Body of pancreas (tissue), 4 donors: ENCODE measurements around the gene LAPTM5.

Source experiments
- POLR2A ChIP-seq, 3 donors: fragments of 450-650 bp; IDR thresholded peaks; one replicate each; pipeline ENCODE4 v1.6.1; 2016; ENCODE audit warnings: antibody characterized with exemption in 3 of 3, mild to moderate bottlenecking in 2 of 3
- TF ChIP-seq, protein P1 (sequence below), 7 experiments: fragments of 450-650 bp in 4 of 7; fragments of 200-600 bp in 3 of 7; sonication (generic) in 3 of 7; IDR thresholded peaks; one replicate each; pipeline ENCODE4 v1.5.1; 2016 to 2019; ENCODE audit warnings: antibody characterized with exemption in 7 of 7

DNA sequence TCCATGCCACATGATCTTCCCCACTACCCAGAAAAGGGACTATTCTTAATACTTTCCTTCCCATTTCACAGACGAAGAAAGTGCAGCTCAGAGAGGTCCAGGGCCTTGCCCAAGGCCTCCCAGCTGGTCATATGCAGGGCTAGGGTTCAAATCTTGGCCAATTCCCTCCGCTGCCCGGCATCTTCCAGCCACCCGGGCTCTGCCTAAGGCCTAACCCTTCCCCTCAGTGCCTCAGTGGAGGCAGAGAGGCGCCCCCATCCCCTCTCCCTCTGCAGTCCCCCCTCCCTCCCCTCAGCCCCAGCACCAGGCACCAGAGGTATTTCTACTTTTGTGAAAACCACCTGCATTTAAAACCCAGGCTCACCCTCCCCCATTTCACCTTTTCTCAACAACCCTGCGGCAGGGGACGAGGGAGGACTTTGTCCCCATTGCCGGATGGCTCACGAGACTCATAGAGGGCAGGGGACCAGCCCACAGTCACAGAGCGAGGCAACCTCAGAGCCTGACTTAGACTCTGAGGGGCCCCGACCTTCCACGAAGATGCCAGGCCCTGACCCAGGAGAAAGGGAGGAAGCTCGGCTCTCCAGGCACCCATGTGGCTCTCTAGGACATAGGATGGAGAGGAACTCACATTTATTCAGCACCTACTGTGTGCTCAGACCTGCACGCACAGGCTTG, 12.3 kb downstream of the LAPTM5 start:
- TF ChIP-seq, protein P1, sequence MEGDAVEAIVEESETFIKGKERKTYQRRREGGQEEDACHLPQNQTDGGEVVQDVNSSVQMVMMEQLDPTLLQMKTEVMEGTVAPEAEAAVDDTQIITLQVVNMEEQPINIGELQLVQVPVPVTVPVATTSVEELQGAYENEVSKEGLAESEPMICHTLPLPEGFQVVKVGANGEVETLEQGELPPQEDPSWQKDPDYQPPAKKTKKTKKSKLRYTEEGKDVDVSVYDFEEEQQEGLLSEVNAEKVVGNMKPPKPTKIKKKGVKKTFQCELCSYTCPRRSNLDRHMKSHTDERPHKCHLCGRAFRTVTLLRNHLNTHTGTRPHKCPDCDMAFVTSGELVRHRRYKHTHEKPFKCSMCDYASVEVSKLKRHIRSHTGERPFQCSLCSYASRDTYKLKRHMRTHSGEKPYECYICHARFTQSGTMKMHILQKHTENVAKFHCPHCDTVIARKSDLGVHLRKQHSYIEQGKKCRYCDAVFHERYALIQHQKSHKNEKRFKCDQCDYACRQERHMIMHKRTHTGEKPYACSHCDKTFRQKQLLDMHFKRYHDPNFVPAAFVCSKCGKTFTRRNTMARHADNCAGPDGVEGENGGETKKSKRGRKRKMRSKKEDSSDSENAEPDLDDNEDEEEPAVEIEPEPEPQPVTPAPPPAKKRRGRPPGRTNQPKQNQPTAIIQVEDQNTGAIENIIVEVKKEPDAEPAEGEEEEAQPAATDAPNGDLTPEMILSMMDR (IDR thresholded peaks at IDR 0.05): no peak
- no peak for TF ChIP-seq POLR2A (IDR thresholded peaks at IDR 0.05)
